HG03066 (cell line): ENCODE results near the gene LBP.
"Not testable (repeated sequence)": the region's sequence is repeated elsewhere in the genome, so short reads cannot be mapped to it uniquely, and the experiment has no call there.

Experiments
- ATAC-seq: cut with Tn5 transposase; IDR thresholded peaks from one replicate; pipeline ENCODE4 v1.9.1; 2021; ENCODE audit warnings: low read depth; ENCODE audit not compliant: unreplicated experiment

The LBP gene, protein sequence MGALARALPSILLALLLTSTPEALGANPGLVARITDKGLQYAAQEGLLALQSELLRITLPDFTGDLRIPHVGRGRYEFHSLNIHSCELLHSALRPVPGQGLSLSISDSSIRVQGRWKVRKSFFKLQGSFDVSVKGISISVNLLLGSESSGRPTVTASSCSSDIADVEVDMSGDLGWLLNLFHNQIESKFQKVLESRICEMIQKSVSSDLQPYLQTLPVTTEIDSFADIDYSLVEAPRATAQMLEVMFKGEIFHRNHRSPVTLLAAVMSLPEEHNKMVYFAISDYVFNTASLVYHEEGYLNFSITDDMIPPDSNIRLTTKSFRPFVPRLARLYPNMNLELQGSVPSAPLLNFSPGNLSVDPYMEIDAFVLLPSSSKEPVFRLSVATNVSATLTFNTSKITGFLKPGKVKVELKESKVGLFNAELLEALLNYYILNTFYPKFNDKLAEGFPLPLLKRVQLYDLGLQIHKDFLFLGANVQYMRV

DNA sequence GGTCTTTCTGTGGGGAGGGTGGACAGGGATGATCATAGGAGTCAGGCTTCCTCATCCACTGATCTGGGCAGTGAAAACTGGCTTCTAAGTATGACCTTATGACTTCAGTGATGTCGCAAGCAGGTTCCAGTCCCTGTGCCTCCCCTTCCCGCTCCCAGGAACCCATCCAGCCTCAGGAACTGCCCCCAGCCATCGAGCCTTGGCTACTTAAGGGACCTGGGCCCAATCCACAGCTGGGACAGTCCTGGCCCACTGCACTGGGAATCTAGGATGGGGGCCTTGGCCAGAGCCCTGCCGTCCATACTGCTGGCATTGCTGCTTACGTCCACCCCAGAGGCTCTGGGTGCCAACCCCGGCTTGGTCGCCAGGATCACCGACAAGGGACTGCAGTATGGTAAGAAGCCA is at the start of gene LBP:
Gene LBP, plus strand, starts transcription at position 236 of the 405 bp plus-strand sequence. Its CDS starts 35 bp downstream, at position 271.
- no peak for ATAC-seq

DNA sequence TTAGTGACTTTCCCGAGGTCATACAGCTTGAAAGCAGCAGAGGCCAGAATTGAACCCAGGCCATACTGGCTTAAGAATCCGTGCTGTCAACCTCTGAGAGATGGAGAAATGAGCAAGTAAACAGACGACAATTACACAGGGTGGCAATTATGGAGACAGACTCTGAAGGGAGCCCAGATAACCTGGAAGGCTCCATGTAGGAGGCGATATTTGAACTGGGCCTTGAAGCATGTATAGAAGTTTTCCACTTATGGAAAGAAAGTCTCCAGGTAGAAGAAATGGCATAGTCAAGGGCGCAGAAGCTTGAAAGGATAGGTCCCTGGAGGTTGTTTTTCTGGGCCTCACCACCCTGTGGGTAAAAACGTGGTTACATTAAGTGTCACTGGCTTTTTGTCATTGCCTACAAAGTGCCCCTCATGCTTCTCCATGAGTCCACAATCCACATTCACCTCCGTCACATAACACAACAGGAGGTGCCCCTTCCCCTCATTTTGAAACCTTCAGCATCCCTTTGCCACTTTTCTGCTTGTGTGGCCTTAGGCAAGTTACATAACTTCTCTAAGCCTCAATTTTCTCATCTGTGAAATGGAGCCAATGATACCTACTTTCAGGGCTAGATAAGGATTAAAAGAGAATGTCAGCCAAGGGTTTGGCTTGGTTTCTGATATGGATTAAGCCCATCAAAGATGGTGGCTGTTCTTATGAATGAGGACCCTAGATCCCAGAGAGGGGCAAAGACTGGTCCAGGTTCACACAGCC is 48.2 kb upstream of the LBP start:
- ATAC-seq: no peak

DNA sequence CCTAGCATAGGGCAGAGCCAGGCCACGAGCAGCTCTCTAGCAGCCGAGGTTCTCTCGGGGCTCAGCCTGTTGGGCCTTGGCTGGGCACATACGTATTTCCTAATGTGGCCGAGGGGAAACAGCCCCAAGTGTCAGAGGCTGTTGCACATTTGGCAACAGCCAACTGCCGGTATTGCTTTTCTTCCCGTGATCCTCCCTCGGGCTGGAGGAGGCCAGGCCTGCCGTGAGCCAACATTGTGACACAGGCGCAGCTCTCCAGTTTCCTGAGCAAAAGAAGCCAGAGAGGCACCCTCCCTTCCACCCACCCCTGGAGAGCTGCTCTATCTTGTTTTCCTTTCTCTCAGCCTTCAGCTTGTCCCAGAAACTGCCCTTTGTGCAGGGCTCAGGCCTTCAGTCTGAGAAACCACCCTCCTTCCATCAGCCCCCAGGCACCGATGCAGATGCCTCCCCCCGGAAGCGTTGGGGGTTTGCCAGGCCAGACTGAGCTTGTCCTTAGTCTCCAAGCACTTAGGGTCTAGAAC is 47.5 kb upstream of the LBP start:
- ATAC-seq: no peak

DNA sequence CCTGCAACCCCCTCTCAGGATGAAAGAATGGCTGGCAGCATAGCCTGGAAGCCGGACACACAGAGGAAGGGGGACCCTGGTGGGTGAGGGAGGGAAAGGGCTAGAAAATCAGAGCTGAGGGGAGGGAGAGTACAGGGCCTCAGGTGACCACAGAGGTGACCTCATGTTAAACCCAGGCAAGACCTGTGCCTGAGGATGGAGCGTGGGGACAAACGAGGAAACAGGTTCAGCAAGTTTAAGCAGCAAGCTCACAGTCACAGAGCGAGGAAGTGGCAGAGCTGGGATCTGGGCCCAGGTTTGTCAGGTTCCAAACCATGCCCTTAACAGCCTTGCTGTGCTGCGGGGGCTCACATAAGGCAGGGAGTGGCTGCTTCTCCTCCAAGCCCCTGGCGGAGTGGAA is 46.3 kb upstream of the LBP start:
- ATAC-seq: no peak

DNA sequence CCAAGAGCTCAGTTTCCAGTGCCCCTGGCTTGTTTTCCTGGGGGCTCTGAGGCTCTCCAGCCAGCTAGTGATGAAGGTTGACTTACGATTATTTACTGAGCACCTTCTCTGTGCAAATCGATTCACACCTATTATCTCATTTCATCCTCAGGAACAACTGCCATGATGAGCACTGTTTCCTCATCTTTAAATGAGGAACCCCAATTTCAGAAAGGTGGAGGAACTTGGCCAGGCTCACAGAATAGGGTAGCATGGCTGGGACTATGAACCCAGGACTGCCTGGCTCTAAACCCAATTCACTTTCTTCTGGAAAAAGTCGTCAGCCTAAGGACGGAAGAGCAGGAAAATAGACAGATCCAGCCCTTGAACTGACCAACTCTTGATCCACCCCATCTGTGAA is 45.8 kb upstream of the LBP start:
- no peak for ATAC-seq

DNA sequence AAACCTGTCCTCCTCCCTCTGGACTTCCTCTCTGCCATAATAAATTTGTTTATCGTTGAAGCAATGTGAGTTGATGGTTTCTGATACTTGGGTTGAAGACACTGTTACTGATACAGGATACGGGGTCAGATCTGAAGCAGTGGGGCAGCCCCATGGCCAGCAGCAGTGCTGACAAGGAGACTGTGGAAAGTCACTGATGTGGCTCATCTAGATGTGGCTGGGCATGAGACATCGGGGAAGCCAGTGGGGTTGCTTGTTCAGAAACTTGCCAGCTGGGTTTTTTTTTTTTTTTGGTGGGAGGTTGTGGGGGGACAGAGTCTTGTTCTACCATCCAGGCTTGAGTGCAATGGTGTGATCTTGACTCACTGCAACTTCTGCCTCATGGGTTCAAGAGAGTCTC is 45.0 kb upstream of the LBP start:
- ATAC-seq: no peak

DNA sequence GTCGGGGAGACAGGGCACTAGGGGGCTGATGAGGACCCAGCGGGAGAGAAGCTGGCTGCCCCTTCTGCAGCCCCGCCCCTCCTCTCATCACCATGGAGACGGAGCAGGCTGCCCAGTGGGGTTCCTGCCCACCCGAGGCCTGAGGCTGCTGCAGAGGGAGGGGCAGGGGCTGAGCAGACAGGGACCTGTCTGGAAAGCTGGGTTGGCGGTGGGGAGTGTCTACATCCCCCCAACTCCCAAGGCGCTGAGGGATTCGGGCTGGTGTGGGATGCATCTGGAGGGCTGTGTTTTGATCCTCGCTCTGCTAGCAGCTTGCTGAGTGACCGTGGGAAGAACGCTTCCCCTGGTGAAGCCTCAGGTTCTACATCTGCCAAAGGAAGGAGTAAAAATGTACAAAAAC is 43.5 kb upstream of the LBP start:
- no peak for ATAC-seq

DNA sequence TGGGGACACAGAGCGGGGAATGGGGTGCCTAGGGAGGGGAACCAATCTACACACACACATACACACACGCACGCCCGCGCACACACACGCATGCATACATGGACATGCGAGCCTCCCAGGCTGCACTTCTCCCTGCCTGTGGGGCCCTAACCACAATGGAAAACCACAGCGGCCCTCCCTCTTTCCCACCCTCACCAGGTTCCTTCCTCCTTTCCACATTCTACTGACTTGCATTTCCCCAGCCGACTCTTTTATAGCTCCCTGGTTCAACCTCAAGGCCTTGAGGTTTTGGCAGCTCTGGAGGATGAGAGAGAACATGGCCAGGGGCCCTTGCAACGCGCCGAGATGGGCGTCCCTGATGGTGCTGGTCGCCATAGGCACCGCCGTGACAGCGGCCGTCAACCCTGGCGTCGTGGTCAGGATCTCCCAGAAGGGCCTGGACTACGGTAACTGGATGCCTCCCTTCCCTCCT is 42.3 kb upstream of the LBP start, which contains the start of gene BPI:
Gene BPI, plus strand, starts transcription at position 249 of the 472 bp plus-strand sequence. Its CDS starts 68 bp downstream, at position 317.
- no peak for ATAC-seq

DNA sequence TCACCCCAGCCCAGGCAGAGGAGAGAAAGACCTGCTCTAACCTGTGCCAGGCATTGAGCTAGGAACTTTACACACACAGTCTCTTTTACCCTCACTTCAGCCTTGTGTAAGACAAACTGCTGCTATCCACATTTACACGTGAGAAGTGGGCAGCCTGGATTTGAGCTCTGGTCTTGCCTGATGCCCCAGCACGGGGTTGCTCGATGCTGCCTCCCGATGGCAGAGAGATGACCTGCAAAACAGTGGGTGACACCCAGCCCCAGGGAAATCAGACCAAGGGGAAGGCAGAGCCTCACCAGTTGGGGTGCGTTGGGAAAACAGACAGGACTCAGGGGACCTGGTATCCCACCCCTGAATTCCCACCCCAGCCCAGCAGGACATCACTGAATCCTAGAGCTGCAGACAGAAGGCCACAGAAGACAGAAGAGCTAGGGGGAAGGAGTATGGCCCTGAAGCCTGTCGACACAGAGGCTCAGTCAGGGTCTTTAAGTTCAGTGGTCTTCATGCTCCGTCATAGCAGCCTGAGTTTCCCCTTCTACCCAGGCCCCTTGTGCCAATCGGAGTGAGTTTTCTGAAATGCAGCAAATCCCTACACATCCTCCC is 41.3 kb upstream of the LBP start:
- no peak for ATAC-seq

DNA sequence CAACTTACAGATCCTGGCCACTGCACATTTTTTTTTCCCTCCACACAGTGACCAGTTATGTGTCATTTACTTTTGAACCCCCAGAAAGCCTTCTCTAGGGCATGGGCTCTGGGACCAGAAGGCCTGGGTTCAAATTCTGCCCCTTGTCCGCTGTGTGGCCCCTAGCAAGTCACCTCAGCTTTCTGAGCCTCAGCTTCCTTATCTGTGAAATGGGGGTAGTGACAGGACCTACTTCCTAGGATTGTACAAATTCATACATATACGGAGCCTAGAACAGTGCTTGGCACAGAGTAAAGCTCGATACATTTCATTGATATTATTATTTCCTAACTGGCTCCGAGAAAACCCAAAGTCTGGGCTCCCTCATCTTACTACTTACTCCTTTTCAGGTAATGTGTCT is 40.7 kb upstream of the LBP start:
- no peak for ATAC-seq

DNA sequence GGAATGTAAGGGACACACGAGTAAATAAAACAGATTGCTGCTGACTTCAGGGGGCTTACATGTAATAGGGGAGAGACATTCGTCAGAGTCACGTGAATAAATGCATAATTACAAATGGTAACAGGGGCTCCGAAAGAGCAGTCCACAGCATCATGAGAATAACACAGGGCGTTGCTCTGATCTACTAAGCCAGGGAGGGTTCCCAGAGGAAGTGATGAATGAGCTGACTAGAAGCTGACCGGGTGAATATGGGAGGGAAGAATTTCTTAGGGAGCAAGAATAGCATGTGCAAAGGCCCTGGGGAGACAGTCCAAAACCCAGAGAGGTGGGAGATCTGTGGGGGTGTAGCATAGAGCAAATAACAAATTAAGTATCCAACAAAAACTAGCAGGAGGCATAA is 39.9 kb upstream of the LBP start:
- no peak for ATAC-seq

DNA sequence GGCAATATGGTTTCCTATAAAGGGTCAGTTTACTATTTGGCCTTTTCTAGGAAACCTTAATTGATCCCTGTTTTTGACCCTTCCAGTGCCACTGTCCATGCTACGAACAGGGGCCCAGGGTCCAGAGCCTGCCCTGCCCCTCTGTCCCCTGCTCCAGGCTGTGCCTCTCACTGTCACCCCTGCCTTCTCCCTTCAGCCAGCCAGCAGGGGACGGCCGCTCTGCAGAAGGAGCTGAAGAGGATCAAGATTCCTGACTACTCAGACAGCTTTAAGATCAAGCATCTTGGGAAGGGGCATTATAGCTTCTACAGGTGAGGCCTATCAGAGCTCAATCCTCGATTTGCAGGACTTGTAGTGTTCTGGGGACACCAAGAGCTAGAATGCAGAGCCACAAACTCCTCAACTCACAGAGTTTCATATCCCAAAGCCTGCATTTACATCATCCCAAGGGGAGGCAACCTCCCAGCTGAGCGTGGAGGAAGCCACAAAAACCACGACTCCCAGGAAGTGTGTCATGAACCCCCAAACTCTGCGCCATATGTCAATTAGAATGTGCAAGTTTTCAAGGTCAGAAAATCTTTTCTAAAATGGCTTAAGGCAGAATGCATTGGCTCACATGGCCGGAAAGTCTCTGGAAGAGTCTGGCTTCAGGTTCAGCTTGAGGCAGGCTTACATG is 38.8 kb upstream of the LBP start:
- no peak for ATAC-seq

DNA sequence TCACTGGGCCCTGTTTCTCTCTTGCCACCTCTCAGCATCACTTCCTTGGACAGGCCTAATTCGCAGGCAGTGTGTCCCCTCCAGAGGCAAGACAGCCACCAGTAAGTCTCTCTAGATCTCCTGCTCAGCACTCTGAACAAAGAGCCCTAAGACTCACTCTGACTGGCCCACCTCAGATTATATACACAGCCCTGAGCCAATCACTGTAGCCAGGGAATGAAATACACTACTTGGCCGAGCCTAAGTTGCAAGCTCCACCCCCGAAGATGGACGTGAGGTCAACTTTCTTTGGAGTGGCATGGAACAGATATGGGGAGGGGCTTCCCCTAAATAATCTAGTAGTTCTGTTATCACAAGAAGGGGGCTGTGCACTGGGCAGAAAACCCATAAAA is 38.2 kb upstream of the LBP start:
- no peak for ATAC-seq

DNA sequence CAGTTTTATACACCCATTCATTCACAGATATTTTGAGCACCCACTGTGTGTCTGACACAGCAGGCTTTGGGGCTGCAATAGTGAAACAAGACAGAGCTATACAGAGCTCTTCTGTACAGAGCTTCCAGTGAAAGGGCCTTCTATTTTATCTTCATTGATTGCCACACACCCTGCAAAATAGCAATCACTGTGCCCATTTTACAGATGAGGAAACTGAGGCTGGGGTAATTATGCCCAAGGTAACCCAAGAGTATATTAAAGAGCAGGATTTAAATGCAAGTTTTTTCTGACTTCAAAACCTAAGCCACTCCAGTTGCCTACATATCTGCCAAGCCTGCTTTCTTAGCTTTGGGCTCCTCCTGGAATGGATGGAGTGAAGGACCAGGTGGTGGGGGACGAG is 37.8 kb upstream of the LBP start:
- ATAC-seq: no peak

DNA sequence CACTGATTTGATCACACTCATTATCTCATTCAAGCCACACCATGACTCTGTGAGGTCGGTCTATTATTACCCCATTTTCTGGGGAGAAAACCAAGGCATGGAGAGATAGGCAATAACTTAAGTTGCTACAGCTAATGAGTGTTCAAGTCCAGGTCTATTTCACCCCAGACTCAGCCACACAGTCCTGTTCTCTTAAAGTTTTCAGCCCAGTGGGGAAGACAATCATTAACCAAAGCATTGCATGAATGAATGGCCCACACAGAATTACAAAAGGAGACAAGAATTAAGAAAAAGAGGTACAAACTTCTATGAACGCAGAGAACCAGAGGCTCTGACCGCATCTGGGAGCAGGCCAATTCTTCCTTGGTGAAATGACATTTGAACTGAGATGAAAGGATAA is 35.2 kb upstream of the LBP start:
- ATAC-seq: no peak

DNA sequence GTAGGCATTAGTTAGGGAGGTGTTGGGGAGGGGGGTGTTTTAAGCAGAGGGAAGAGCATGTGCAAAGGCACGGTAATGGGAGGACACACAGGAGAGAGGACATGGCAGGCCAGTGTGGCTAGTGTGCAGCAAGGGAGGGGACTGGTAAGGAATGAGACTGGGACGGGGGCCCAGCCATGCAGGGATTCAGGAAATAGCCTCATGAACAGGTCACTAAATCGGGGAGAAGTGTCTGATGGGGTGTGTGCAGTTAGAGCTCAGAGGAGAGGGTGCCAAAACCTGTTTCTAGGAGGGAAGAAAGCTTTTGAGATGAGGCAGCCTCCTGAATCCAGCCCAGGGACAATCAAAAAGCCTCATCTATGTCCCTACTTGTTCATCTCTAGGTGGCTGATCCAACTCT is 34.8 kb upstream of the LBP start:
- ATAC-seq: no peak

DNA sequence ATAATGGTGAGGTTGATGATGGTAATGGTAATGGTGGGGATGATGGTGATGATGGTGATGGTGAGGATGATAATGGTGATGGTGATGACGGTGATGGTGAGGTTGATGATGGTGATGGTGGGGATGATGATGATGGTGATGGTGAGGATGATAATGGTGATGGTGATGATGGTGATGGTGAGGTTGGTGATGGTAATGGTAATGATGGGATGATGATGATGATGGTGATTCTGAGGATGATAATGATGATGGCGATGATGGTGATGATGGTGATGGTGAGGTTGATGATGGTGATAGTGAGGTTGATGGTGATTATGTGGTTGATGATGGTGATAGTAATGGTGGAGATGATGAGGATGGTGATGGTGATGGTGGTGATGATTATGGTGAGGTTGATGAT is 32.6 kb upstream of the LBP start:
- no peak for ATAC-seq

DNA sequence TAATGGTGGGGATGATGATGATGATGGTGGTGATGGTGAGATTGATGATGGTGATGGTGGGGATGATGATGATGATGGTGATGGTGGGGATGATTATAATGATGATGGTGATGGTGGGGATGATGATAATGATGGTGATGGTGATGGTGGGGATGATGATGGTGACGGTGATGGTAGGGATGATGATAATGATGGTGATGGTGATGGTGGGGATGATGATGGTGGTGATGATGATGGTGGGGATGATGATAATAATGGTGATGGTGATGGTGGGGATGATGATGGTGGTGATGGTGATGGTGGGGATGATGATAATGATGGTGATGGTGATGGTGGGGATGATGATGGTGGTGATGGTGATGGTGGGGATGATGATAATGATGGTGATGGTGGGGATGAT is 31.9 kb upstream of the LBP start:
- ATAC-seq: not testable (repeated sequence)

DNA sequence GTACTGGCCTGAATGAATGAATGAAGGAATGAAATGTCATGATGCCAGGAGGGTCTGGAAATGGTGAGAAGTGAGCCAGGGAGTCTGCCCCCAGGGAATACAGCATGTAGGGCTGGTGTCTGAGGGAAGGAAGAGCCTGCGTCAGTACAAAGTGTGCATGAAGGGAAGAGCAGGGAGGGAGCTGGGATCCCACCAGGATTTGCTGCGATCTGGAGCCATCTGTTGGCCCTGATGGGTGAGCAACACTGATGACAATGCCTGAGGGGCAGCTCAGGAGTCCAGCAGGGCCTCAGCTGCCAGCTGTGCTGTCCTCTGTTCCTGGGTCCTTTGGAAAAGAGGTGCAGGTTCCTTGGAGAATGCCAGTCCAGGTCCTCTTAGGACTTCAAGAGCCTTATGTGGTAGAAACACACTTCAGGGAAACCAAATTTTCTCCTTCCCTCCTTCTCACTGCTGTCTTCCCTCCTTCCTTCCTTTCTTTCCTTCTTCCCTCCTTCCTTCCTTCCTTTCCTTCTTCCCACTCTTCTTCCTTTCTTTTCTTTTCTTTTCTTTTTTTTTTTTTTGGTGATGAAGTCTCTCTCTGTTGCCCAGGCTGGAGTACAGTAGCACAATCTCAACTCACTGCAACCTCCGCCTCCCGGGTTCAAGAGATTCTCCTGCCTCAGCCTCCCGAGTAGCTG is 30.9 kb upstream of the LBP start:
- ATAC-seq: no peak

DNA sequence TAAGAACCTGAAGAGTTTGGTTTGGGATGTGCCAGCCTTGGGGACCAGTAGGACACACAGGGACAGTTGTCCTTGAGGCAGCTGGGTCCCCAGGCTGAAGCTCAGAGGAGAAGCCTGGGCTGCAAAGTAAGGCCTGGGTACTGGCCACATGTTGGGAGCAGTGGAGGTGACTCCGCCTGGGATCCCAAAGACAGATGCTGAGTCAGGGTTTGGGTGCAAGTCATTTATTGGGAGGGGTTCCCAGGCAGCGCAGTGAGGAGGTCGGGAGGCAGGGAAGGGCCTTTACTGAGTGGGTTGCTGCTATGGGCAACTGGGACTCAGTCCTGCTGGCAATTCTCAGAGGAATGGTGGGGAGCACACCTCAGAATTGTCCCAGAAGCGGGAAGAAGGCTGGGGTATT is 29.9 kb upstream of the LBP start:
- no peak for ATAC-seq
